ENCODE measurements around the gene GRK6.

GRCh38 chr5:177448244-177448950, 21.9 kb downstream of the GRK6 start:
- TF ChIP-seq CTCF (IDR thresholded peaks at IDR 0.05) (no peak), POLR2A (IDR thresholded peaks at IDR 0.05; ENCODE audit: low read depth) (no peak), POLR2AphosphoS5 (IDR thresholded peaks at IDR 0.05) (no peak), EP300 (IDR thresholded peaks at IDR 0.05) (no peak)
